Liver (tissue), 9 donors: ENCODE measurements around the gene TRIM71. TPM values are rescaled to one million over a fixed set of nuclear protein-coding genes. Genes with fewer than 3 reads are reported as not detected.

Experiments used
- DNase-seq: peaks from one replicate; pipeline ENCODE4 v3.0.0-alpha.2; 2017; ENCODE audit warnings: low spot score
- H3K27ac ChIP-seq, 2 donors: one replicate each; pipeline ENCODE4 v1.7.0; 2013; ENCODE audit warnings: inconsistent platforms in 2 of 2, low read length in 2 of 2, control low read depth in 1 of 2, low read depth in 1 of 2, mild to moderate bottlenecking in 1 of 2
- H3K27me3 ChIP-seq, 4 donors: one replicate each; pipeline versions ENCODE4 v1.6.1 to v1.7.0; 2013; ENCODE audit warnings: low read length in 3 of 4, inconsistent platforms in 1 of 4, mild to moderate bottlenecking in 1 of 4, moderate library complexity in 1 of 4; ENCODE audit not compliant: control insufficient read depth in 4 of 4, insufficient read depth in 4 of 4
- H3K36me3 ChIP-seq, 4 donors: one replicate each; pipeline versions ENCODE4 v1.6.1 to v1.7.0; 2013; ENCODE audit warnings: low read length in 3 of 4, mild to moderate bottlenecking in 3 of 4, low read depth in 1 of 4, moderate library complexity in 1 of 4; ENCODE audit not compliant: control insufficient read depth in 4 of 4, insufficient read depth in 3 of 4
- H3K4me1 ChIP-seq, 4 donors: one replicate each; pipeline versions ENCODE4 v1.6.1 to v1.7.0; 2013; ENCODE audit warnings: low read length in 3 of 4, mild to moderate bottlenecking in 3 of 4, moderate library complexity in 1 of 4; ENCODE audit not compliant: control insufficient read depth in 4 of 4, insufficient read depth in 4 of 4
- H3K4me3 ChIP-seq, 3 donors: one replicate each; pipeline versions ENCODE4 v1.6.1 to v1.7.0; 2013; ENCODE audit warnings: low read length in 3 of 3, control low read depth in 1 of 3, low read depth in 1 of 3, mild to moderate bottlenecking in 1 of 3
- H3K9ac ChIP-seq, 2 donors: one replicate each; pipeline ENCODE4 v1.7.0; 2013; ENCODE audit warnings: low read length in 2 of 2, mild to moderate bottlenecking in 2 of 2, moderate library complexity in 2 of 2, control low read depth in 1 of 2, low read depth in 1 of 2
- H3K9me3 ChIP-seq, 4 donors: one replicate each; pipeline versions ENCODE4 v1.6.1 to v1.7.0; 2013; ENCODE audit warnings: low read length in 3 of 4; ENCODE audit not compliant: control insufficient read depth in 4 of 4
- ATF3 ChIP-seq: IDR thresholded peaks from 2 replicates; pipeline ENCODE4 v1.6.1; 2016; ENCODE audit warnings: antibody characterized with exemption
- EGR1 ChIP-seq, 2 donors: IDR thresholded peaks; 2 replicates each; pipeline ENCODE4 v1.6.1; 2016 to 2018; ENCODE audit warnings: antibody characterized with exemption in 2 of 2, low read depth in 2 of 2
- FOXA1 ChIP-seq: IDR thresholded peaks from 2 replicates; pipeline ENCODE4 v1.6.1; 2016; ENCODE audit warnings: antibody characterized with exemption
- FOXA2 ChIP-seq: IDR thresholded peaks from 2 replicates; pipeline ENCODE4 v1.6.1; 2016; ENCODE audit warnings: antibody characterized with exemption
- GABPA ChIP-seq, 2 donors: IDR thresholded peaks in 1 of 2; conservative IDR thresholded peaks in 1 of 2; 2 replicates each; pipeline ENCODE4 v1.6.1; 2016; ENCODE audit warnings: antibody characterized with exemption in 2 of 2, mild to moderate bottlenecking in 1 of 2, moderate library complexity in 1 of 2
- HNF4A ChIP-seq, 2 donors: conservative IDR thresholded peaks; 2 replicates each; pipeline ENCODE4 v1.6.1; 2016; ENCODE audit warnings: antibody characterized with exemption in 2 of 2, mild to moderate bottlenecking in 2 of 2
- JUND ChIP-seq, 2 donors: IDR thresholded peaks; 2 replicates each; pipeline ENCODE4 v1.6.1; 2016; ENCODE audit warnings: antibody characterized with exemption in 2 of 2
- MAX ChIP-seq: IDR thresholded peaks from 2 replicates; pipeline ENCODE4 v1.6.1; 2016; ENCODE audit warnings: antibody characterized with exemption
- NR2F2 ChIP-seq: IDR thresholded peaks from 2 replicates; pipeline ENCODE4 v1.6.1; 2016; ENCODE audit warnings: antibody characterized with exemption
- RAD21 ChIP-seq, 2 donors: IDR thresholded peaks; 2 replicates each; pipeline ENCODE4 v1.6.1; 2016; ENCODE audit warnings: antibody characterized with exemption in 2 of 2, mild to moderate bottlenecking in 2 of 2
- REST ChIP-seq: IDR thresholded peaks from 2 replicates; pipeline ENCODE4 v1.6.1; 2016; ENCODE audit warnings: antibody characterized with exemption, mild to moderate bottlenecking
- RXRA ChIP-seq, 2 donors: IDR thresholded peaks; 2 replicates each; pipeline ENCODE4 v1.6.1; 2017 to 2018; ENCODE audit warnings: antibody characterized with exemption in 2 of 2, mild to moderate bottlenecking in 1 of 2
- SP1 ChIP-seq: IDR thresholded peaks from 2 replicates; pipeline ENCODE4 v1.6.1; 2018; ENCODE audit warnings: antibody characterized with exemption, mild to moderate bottlenecking
- TAF1 ChIP-seq: conservative IDR thresholded peaks from 2 replicates; pipeline ENCODE4 v1.6.1; 2016; ENCODE audit warnings: antibody characterized with exemption, mild to moderate bottlenecking
- YY1 ChIP-seq: IDR thresholded peaks from 2 replicates; pipeline ENCODE4 v1.6.1; 2016; ENCODE audit warnings: antibody characterized with exemption, mild to moderate bottlenecking
- ZBTB33 ChIP-seq: IDR thresholded peaks from 2 replicates; pipeline ENCODE4 v1.6.1; 2016; ENCODE audit warnings: antibody characterized with exemption
- WGBS: extraction: QIAGEN DNeasy Blood & Tissue Kit; methylation state at CpG from one replicate; pipeline ENCODE4 v1.1.7; 2013; 5-methylcytosine and 5-hydroxymethylcytosine counted together
- polyA plus RNA-seq, 2 donors: library from polyadenylated mRNA; stranded (reverse) in 1 of 2; unstranded in 1 of 2; fragments of 200-250 nt in 1 of 2; fragments of >200 nt in 1 of 2; fragmentation: Nextera tagmentation in 1 of 2; extraction: Ambion mirVana in 1 of 2; gene quantifications; one replicate each; pipeline versions ENCODE4 v1.2.1 to v1.2.3, GENCODE V29; 2013 to 2015
- total RNA-seq, 2 donors: library from RNA; depleted of rRNA; stranded (reverse); fragments of >200 nt; gene quantifications; one replicate each; pipeline ENCODE4 v1.2.3, GENCODE V29; 2014
- donor health status: healthy.
- donor health status: healthy.
- donor health status: healthy.
- donor health status: healthy.
- donor health status: healthy.

Gene TRIM71
- total and polyA plus RNA-seq, 4 donors = under 0.01 to 9.1 TPM; not detected in 2

- Histone ChIP-seq H3K9me3 (no peaks in the 10 kb centered on the region), H3K27ac (no peak overlapping the region), H3K36me3 (no peaks in the 10 kb centered on the region), H3K4me3 (no peak overlapping the region), H3K9ac (no peak overlapping the region), H3K27me3 (no peaks in the 10 kb centered on the region), H3K4me1 (peaks cover 0 to 6% (median 4%) of the 10 kb centered on the region in 4 donors)
- TF ChIP-seq ZBTB33 (no peak), ATF3 (no peak), MAX (no peak), RXRA (IDR thresholded peaks at IDR 0.05) (no peak), GABPA (IDR thresholded peaks at IDR 0.05 in 1 of 2, conservative IDR thresholded peaks at IDR 0.05 in 1 of 2) (no peak), REST (no peak), HNF4A (conservative IDR thresholded peaks at IDR 0.05) (no peak), FOXA2 (no peak), SP1 (no peak), EGR1 (IDR thresholded peaks at IDR 0.05; ENCODE audit: low read depth in 2 of 2) (no peak), FOXA1 (no peak), RAD21 (IDR thresholded peaks at IDR 0.05) (no peak), NR2F2 (no peak), YY1 (no peak)
- WGBS = 86% methylated on average over 17 of the region's 17 CpGs
- no peak for DNase-seq
Measured at GRCh38 chr3:32843510-32844321, 25.9 kb downstream of the TRIM71 start.

- WGBS = 95% methylated on average over 7 of the region's 7 CpGs
Measured at GRCh38 chr3:32844322-32844654, 26.5 kb downstream of the TRIM71 start.

More at GRCh38 chr3:32844322-32844654, 26.5 kb downstream of the TRIM71 start:
- H3K4me1 ChIP-seq = peaks cover 0 to 6% (median 4%) of the 10 kb centered on the region in 4 donors
- no peaks in the 10 kb centered on the region for H3K36me3 ChIP-seq
- H3K9me3 ChIP-seq = no peaks in the 10 kb centered on the region
- no peak for DNase-seq
- no peak overlapping the region for H3K27ac ChIP-seq
- no peak overlapping the region for H3K4me3 ChIP-seq
- no peaks in the 10 kb centered on the region for H3K27me3 ChIP-seq
- no peak for TF ChIP-seq ATF3
- TF ChIP-seq HNF4A (conservative IDR thresholded peaks at IDR 0.05) = no peak
- TF ChIP-seq YY1 = no peak
- TF ChIP-seq SP1 = no peak
- TF ChIP-seq TAF1 = no peak
- no peak for TF ChIP-seq REST
- TF ChIP-seq JUND (IDR thresholded peaks at IDR 0.05) = no peak
- no peak overlapping the region for H3K9ac ChIP-seq
